ENCODE measurements around the gene IL5RA.

IL5RA gene

GRCh38 chr3:3085782-3086181 lies 24.4 kb downstream of the IL5RA start:
- DNase-seq (ENCODE audit: low read depth), result no peak
- H3K4me3 ChIP-seq (ENCODE audit: control insufficient read depth, low read depth, low read length), result no peak overlapping the region
- no peak for TF ChIP-seq CTCF (conservative IDR thresholded peaks at IDR 0.05; ENCODE audit: control insufficient read depth, insufficient read depth, low read depth, low read length)

- no peak for DNase-seq (ENCODE audit: low read depth)
- H3K4me3 ChIP-seq (ENCODE audit: control insufficient read depth, low read depth, low read length), result no peak overlapping the region
- TF ChIP-seq CTCF (conservative IDR thresholded peaks at IDR 0.05; ENCODE audit: control insufficient read depth, insufficient read depth, low read depth, low read length), result no peak
These were observed 25.3 kb downstream of the IL5RA start for GRCh38 chr3:3084890-3085289.

- TF ChIP-seq CTCF (conservative IDR thresholded peaks at IDR 0.05; ENCODE audit: control insufficient read depth, insufficient read depth, low read depth, low read length), result no peak
- no peak for DNase-seq (ENCODE audit: low read depth)
- no peak overlapping the region for H3K4me3 ChIP-seq (ENCODE audit: control insufficient read depth, low read depth, low read length)
These were observed 27.8 kb downstream of the IL5RA start for GRCh38 chr3:3082234-3082924.

- no peak for TF ChIP-seq CTCF (conservative IDR thresholded peaks at IDR 0.05; ENCODE audit: control insufficient read depth, insufficient read depth, low read depth, low read length)
- DNase-seq (ENCODE audit: low read depth), result no peak
- no peak overlapping the region for H3K4me3 ChIP-seq (ENCODE audit: control insufficient read depth, low read depth, low read length)
These were observed 28.6 kb downstream of the IL5RA start for GRCh38 chr3:3081381-3082233.

- TF ChIP-seq CTCF (conservative IDR thresholded peaks at IDR 0.05; ENCODE audit: control insufficient read depth, insufficient read depth, low read depth, low read length), result no peak
- no peak for DNase-seq (ENCODE audit: low read depth)
- no peak overlapping the region for H3K4me3 ChIP-seq (ENCODE audit: control insufficient read depth, low read depth, low read length)
These were observed 29.9 kb downstream of the IL5RA start for GRCh38 chr3:3080309-3080708.

- no peak overlapping the region for H3K4me3 ChIP-seq (ENCODE audit: control insufficient read depth, low read depth, low read length)
- no peak for TF ChIP-seq CTCF (conservative IDR thresholded peaks at IDR 0.05; ENCODE audit: control insufficient read depth, insufficient read depth, low read depth, low read length)
- DNase-seq (ENCODE audit: low read depth), result no peak
These were observed 35.5 kb downstream of the IL5RA start for GRCh38 chr3:3074551-3075257.
